OCI-LY1 (cell line): ENCODE results near the gene RALGPS2.

Experiments used
- EZH2 ChIP-seq: fragments of 200-600 bp; sonication (generic), shearing (Covaris generic); IDR thresholded peaks from 2 replicates; pipeline ENCODE4 v1.8.0; 2017; ENCODE audit warnings: borderline replicate concordance, mixed run types, mild to moderate bottlenecking, antibody characterized with exemption, low read length, moderate library complexity, mixed read lengths
- TF ChIP-seq, protein P1 (sequence below): fragments of 200-600 bp; sonication (generic), shearing (Covaris generic); IDR thresholded peaks from 2 replicates; pipeline ENCODE4 v1.5.1; 2017; ENCODE audit warnings: mild to moderate bottlenecking, antibody characterized with exemption, low read length, moderate library complexity, mixed read lengths

DNA sequence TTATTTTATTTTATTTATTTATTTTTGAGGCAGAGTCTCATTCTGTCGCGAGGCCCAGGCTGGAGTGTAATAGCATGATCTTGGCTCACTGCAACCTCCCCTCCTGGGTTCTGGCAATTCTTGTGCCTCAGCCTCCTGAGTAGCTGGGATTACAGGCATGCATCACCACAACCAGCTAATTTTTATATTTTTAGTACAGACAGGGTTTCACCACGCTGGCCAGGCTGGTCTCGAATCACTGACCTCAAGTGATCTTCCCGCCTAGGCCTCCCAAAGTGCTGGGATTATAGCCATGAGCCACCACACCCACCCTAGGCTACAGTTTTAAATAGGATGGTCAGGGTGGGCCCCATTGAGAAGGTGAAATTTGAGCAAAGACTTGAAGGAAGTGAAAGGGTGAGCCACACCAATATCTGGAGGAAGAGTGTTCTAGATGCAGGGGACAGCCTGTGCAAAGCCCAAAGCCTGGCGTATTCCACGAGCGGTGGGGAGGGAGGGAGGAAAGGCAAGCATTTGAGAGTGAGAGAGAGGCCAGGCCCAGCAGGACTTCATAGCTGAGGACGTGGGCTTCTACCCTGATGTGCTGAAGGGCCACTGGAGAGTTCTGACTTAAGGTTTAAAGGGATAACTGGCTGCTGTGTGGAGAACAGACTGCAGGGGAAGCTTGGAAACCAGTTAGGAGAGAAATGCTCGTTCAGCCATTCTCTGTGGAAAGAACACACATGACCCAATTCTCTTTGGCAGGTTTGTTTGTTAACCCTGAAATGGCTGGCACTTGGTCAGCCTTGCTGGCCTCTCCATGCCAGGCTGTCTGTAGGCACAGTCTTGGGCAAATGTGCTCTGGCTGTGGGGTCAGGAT, 238.0 kb downstream of the RALGPS2 start:
- TF ChIP-seq, protein P1, sequence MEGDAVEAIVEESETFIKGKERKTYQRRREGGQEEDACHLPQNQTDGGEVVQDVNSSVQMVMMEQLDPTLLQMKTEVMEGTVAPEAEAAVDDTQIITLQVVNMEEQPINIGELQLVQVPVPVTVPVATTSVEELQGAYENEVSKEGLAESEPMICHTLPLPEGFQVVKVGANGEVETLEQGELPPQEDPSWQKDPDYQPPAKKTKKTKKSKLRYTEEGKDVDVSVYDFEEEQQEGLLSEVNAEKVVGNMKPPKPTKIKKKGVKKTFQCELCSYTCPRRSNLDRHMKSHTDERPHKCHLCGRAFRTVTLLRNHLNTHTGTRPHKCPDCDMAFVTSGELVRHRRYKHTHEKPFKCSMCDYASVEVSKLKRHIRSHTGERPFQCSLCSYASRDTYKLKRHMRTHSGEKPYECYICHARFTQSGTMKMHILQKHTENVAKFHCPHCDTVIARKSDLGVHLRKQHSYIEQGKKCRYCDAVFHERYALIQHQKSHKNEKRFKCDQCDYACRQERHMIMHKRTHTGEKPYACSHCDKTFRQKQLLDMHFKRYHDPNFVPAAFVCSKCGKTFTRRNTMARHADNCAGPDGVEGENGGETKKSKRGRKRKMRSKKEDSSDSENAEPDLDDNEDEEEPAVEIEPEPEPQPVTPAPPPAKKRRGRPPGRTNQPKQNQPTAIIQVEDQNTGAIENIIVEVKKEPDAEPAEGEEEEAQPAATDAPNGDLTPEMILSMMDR = no peak
- no peak for TF ChIP-seq EZH2
